AG20443 (cell line): Measurements from ENCODE around the gene EGR4.

Experiments used
- DNase-seq: peaks from one replicate; pipeline ENCODE4 v3.0.0; 2012; ENCODE audit warnings: low spot score, mixed read lengths

The EGR4 gene

DNA sequence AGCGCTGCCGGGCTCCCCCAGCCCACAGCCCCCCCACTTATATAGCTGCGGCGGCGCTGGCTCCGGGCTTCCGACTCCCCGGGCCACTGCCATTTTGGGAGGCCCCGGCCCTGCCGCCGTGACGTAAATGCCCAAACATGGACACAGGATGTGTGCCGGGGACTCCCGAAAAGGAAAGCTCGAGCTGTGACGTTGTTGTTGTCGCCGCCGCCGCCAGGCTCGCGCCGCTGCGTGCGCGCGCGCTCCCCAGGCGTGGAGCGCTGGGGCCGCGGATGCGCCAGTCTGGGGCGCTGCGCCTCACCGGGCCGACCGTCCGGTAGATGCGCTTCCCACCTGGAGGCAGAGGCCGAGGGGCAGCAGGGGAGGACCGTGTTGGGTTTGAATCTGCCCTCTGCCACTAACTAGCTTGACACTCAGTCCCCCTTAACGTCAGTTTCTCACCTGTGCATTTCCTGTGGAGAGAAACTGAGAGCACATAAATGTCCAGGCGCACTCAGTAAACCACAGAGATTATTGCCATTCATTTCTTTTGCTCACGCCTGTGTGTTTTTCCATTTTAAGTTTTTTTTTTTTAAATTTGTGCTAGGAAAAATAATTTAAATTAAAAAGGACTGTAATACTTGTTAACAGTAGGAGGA, at the start of gene EGR4:
Gene EGR4, minus strand, starts transcription at position 15 of the 638 bp plus-strand sequence. CDS start 231 bp downstream, outside the sequence.
- peak; percentile 91 for DNase-seq

DNA sequence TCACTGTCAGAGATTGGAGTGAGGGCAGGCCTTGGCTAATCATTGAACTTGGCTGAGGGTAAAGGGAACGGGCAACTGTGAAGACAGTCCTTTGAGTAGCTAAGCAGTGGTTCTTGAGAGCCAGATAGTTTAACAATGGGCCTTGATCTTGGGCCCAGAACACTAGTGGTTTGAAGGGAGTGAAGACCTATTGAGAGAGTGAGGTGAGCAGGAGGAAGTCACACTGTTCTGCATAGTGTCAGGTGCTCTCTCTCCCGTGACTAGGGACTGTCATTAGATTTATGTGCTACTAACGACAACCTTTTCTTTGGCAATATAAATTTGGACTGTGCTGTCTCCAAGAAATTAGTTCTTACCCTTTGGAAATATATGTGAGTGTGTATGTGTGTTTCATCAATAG, 47.7 kb upstream of the EGR4 start:
- no peak for DNase-seq

DNA sequence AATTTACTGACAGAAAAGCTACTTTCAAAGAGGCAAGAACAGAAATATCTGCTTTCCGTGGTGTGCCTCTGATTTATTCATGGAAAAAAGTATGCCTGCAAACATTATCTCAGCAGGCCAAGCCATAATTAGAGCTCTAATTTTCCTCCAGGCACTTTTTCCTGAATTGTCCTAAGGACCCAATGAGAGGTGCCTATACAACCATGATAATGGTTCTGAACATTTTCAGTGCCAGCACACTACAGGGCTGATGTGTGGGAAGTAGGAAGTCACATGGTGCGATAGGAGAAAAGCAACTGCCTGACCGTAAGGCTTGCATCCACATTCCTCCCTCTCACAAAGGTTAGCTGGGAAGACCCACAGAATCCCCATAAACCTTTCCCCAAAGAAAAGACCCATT, 45.9 kb upstream of the EGR4 start:
- DNase-seq: no peak

DNA sequence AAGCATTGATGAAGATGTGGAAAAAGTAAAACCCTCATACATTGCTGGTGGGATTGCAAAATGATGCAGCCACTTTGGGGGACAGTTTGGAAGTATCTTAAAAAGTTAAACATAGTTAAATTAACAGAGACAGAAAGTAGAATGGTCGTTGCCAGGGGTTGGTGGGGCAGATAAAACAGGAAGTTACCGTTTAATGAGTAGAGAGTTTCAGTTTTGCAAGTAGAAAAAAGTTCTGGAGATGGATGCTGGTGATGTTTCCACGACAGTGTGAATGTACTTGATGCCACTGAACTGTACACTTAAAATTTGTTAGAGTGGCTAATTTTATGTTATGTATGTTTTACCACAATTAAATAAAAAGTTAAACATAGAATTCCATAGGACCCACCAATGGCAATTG, 44.5 kb upstream of the EGR4 start:
- no peak for DNase-seq

DNA sequence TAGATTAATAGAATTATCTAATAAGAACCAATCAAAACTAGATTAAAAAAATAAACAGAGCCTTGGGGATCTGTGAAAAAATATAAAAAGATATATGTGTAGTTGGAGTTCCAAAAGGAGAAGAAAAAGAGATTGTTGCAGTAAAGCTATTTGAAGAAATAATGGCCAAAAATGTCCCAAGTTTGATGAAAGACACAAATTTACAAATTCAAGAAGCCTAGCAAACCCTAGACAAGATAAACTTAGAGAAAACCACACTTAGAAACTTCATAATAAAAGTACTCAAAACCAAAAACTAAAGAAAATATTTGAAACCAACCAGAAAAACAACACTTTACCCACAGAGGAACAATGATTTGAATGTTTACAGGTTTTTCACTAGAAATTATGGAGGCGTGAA, 41.3 kb upstream of the EGR4 start:
- DNase-seq: no peak

DNA sequence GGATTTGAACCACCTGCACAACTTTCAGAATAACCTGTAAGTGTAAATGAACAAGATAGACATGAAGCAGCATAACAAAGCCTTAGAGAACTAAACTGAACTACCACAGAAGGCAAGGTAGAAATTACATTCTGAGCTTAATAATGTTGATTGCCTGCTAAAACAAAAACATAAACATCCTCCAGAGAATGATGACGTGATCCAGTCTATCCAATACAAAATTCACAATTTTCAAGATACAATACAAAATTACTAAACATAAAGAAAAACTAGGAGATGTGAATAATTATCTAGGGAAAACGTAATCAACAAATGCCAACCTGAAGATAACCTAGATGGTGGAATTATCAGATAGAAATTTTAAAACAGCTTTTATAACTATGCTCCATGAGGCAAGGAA, 40.7 kb upstream of the EGR4 start:
- no peak for DNase-seq

DNA sequence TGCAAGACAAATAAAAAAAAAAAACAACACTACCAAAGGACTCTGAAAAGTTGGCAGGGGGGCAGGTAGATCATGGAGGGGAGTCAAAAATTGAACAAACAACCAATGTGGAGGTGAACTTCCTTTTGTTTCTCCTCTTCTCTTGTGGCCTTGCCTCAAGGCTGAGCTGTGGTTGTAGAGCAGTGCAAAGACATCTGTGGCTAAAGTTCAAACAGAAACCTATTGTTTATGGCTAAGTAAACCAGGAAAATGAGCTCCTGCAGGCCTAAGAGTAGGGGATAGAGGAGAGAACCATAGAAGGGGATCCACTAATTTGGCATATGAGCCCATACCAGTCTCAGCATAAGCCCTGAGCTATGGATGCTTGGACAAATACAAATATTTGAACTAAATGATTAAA, 40.2 kb upstream of the EGR4 start:
- no peak for DNase-seq

DNA sequence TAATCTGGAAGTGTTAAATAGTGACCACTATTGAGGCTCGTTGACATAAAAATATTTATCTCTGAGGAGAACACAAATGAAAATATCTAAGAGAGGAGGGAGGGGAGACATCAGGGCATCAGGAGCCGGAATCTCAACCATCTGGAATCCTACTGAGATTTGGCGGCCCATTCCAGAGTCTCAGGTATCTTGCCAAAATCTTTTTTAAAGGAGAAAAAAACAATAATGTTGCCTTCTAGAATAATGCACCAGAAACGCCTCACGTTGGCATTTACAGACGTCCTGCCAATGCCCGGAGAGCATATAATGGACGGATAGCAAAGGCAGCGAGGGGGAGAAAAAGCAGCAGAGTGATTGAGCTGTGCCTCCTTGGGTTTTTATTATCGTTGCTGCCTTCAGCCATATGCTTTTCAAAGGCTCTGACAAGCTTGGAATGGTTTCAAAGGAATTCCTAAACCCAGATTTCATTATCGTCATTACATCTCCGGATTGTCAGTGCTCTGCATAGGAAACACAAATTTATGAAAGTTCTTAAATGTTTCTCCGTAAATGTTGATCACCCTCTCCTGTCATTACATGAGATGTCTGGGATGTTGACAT, 30.9 kb upstream of the EGR4 start:
- no peak for DNase-seq

DNA sequence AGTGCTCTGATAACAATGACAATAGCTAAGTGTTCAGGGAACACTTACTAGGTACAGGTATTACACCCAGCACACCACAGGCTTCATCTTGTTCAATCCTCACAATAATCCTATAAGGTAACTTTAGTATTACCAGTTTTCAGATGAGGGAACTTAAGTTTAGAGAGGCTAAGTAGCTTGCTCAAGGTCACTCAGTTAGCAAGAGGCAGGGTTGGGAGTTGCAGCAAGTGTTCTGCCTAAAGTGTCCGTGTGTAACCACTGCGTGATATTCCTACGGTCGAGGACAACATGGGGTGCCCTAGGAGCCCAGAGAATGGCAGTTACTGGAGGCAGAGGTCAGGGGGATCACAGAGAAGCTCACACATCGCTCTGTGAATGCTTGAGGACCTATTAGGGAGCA, 30.2 kb upstream of the EGR4 start:
- no peak for DNase-seq

DNA sequence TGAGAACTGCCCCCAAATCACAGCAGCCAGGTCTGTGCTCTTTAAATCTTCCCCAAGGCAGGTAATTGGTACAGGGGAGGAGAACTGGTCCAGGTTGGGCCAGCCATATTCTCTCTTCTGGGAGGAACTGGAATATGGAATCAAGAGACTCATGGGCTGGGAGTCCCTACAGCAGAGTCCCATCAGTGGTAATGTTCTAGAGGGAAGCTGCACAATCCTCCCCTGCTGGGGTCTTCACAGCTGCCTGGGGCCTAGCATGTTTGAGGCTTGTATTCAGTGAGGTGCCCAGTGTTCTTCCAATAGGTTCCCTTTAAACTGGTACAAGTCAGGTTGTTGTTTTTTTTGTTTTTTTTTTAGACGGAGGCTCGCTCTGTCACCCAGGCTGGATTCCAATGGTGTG, 21.1 kb upstream of the EGR4 start:
- DNase-seq: no peak

DNA sequence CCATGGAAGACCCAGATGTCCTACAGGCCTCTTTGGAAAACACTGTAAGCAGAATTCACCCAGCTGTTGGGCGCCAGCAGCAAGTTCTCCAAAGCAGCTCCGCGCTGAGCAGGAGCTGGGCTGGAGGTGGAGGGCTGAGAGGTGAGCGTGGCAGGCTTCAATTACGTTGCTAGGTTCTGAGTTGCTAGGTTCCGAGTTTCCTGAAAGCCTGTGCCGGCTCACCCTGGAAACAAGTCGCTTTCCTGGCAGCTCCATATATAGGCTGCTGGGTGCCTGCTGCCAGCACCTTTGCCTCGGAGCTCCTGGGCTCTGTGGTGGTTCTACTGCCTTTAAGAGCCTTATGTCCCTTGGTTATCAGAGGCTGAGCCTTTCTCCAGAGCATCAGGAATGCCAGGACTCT, 14.4 kb upstream of the EGR4 start:
- no peak for DNase-seq

DNA sequence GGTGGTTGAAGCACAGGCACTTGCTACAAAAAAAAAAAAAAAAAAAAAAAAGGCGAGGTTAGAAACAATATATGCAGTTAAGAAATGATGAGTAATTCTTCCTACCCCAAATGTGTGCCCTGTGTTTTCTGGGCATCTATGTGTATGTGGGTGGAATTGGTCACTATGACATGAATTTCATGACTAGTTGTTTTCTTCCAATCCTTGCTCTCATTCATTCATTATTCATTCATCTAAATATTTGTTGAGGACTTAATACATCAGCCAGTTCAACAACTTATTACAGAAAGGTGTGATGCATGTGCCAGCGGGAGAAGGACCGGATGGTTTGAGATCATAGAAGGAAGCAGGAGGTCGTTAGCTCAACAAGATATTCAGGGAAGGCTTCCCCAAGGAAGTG, 8.3 kb upstream of the EGR4 start:
- DNase-seq: no peak

DNA sequence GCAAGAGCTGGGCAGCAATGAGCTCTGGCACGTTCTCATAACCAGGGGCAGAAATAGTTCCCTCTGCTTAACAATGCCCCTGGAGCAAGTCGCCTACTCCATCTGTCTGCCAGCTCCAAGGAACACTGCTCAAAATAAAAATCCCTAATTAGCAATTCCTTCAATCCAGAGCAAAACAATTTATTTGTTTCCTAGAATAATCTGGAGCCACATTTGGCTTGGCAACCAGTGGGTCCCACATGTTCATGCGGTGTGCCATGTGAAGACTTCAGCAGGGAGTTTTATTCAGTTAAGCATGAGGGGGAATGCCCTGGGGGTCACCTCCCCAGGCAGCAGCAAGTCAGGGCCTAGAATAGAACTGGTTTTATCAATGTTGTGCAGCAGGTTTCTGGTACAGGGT, 7.6 kb upstream of the EGR4 start:
- no peak for DNase-seq

DNA sequence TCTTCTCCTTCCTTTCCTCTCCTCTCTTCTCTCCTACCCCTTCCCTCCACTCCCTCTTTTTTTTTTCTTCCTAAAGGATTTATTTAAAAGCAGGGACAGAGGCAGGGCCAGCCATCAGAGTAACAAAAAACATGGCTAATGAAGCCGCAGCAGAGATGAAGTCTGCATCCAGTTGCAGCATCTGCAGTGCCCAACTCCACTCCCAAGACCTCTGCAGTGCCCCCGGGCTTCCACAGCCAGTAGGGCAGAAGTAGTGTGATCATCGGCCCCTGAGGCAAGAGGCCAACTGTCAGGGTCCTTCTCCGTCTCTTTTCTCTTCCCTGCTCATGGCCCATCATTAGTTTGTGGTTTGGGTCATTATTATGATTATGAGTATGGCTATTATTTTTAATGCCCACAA, 4.2 kb upstream of the EGR4 start:
- no peak for DNase-seq

DNA sequence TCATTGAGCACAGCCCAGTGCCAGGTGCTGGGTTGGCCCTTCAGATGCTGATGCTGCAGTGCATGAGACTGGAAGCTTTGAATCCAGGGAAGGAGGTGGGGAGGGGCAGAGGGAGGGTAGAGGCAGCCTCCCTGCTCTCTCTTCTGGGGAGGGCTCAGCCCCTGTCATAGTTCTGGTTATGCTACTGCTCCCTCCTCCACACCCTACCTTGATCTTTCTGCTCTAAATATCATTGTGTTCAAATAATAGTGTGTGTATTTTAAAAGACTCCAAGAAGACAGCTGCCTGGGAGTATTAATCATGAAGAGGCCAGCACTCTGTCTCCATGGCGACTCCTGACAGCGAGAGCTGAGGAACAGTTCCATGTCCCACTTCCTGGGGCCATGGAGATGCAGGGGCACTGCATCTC, 3.8 kb upstream of the EGR4 start:
- DNase-seq: no peak

DNA sequence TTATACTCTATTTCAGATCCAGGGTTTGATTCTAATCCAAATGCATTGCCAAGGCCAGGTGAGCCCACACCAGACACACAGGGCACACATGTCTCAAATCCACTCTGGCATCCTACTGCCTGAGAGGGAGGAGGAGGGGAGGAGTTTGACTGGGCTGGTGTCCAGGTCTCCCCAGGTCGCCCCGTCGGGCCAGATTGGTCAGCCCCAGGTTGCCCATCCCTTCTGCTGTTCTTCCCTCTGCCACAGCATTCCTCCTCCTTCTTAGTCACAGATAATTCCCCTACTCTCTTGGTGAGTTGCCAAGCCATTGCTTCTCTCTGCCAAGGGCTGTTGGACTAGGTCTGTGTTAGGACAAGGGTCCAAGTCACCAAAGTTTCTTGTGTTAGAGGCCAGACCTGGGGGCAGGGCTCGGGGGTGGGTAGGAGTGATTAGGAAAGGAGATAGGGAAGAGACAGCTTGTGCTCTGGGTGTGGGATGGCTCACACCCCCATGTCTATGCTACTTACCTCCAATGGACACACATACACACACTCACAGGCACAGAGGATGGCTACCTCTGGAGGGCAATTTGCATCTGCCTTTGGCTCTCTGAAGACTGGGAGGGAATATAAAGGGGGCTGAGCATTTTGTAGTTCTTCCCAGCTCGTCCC, 2.5 kb upstream of the EGR4 start:
- DNase-seq: no peak

DNA sequence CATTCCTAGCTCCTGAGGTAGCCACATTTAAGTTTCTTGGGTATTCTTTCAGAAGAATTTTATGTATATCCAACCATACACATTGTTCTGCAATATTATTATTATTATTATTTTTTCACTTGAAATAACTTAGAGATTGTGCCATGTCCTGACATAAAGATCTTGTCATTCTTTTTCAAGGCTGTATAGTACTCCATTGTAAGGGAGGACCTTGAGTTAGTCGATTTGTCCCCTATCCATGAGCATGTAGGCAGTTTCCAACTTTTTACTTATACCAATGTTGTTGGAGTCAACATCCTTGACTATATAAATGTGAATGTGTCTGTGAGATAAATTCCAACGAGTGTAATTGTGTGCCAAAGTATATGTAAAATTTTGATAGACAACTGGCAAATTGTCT, 891 bp upstream of the EGR4 start:
- no peak for DNase-seq

DNA sequence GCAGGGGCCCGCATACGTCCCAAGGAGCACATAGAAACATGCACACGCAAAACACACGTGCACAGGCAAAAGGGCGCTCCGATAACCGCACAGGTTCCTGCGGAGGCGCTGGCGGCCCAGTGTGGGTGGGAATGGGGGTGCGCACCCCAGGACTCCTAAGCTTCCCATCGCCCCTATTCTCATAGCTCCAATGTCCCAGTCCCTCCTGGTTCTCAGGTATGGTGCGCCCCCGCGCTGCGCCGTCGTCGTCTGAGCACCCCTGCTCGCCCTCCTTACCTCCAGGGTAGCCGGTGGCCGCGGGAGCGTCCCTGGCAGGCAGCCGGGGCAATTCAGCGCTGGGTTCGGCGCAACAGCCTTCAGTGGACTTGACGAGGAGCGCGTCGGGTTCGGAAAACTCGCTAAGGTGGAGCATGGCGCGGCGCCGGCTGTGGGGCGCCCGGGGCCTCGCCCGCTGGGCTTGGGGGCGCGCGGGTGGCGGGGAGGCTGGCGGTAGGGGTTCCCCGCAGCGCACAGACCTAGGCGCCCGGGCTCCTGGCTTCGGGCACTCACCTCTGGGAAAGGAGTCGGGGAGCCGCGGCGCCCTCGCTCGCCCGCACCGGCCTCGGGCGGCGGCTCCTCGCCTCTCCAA, 328 bp downstream of the EGR4 start:
- no peak for DNase-seq

DNA sequence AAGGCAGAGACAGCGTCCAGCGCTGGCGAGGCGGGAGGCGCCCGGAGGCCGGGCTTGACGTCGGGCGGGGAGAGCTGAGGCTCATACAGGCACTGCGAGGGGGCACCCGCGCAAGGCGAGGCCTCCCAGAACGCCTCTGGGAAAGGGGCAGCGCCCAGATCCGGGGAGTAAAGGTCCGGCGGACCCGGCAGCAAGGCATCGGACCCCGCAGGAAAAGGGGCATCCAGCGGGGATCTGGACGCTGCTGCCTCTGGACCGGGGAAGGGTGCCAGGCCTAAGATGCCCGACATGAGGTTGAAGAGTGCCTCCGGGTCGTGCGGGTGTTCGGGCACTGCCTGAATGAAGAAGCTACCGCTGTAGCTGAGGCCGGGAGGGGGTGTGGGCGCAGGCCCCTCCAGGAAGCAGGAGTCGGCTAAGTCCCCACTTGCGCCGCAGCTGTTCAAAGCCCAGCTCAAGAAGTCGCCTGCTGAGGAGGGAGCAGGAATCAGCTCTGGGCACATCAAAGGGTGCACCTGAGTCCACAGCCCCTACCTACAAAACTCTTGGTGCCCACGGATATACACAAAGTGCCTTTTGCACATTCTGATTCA, 937 bp downstream of the EGR4 start:
- DNase-seq: no peak

DNA sequence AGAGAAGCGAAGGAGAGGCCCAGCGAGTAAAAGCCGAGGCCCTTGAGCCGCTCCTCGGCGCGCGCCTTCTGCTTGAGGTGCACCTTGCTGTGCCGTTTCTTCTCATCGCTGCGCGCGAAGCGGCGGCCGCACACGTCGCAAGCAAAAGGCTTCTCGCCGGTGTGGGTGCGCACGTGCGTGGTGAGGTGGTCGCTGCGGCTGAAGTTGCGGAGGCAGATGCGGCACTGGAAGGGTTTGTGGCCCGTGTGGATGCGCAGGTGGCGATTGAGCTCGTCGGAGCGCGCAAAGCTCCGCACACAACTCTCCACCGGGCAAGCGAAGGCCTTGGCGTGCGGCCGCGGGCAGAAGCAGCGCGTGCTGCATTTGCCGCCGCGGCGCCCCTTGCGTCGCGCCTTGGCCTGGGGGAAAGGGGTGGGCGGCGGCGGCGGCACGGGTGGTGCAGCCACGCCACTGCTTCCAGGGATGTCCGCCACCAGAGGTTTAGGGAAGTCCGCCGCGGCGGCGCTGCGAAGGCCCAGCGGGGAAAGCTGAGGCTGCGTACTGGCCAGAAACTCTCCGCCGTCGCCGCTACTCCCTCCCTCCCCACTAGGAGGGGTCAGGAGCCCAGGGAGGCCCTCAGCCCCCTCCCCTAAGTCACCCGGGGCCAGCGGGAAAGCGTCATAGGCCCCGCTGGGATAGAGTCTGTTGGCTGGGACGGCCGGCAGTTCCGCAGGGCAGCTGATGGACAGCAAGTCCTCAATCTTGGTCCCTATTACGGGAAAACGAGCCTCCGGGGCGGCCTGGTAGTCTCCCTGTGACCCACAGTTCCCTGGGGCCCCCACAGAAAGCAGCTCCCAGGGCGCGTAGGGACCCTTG, 1.7 kb downstream of the EGR4 start:
- peak; percentile 39 for DNase-seq

DNA sequence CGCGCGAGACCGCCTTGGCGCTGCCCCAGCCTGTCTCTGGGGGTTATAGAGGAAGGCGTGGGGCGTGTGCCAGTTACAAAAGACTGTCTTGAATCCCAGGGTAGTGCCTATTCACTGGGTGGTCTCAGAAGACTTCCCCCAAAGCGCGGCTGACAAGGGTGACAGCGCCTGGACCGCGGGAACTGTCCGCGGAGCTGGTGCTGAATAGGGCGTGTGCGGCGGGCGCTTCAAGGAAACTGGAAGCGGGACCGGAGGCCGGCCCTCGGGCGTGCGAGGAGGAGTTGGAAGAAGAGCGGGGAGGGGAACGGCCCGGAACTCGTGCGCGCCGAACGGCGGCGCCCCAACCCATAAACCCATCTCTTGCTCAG, 2.3 kb downstream of the EGR4 start:
- DNase-seq: peak; percentile 88
